Right atrium auricular region (tissue), 2 donors: ENCODE data around the gene SPON1. TPM values are rescaled to one million over a fixed set of nuclear protein-coding genes. Genes with fewer than 3 reads are reported as not detected.

Experiments
- DNase-seq: peaks from one replicate; pipeline ENCODE4 v3.0.0-alpha.2; 2019; ENCODE audit warnings: low spot score
- H3K27ac ChIP-seq, 2 donors: fragments of 200-600 bp; sonication (generic); 1 replicate in 1 of 2; 2 replicates in 1 of 2; pipeline ENCODE4 v1.5.1; 2016 to 2019
- H3K27me3 ChIP-seq, 2 donors: fragments of 200-600 bp; sonication (generic); one replicate each; pipeline versions ENCODE4 v1.5.1 to v1.6.0; 2017 to 2019
- H3K36me3 ChIP-seq: fragments of 200-600 bp; sonication (generic); one replicate; pipeline ENCODE4 v1.5.1; 2016
- H3K4me1 ChIP-seq, 2 donors: fragments of 200-600 bp; sonication (generic); one replicate each; pipeline versions ENCODE4 v1.5.1 to v1.6.0; 2017 to 2019
- H3K4me3 ChIP-seq, 2 donors: fragments of 200-600 bp; sonication (generic); 1 replicate in 1 of 2; 2 replicates in 1 of 2; pipeline ENCODE4 v1.5.1; 2017 to 2019; ENCODE audit warnings: mild to moderate bottlenecking in 1 of 2, moderate library complexity in 1 of 2
- H3K9me3 ChIP-seq, 2 donors: fragments of 200-600 bp; sonication (generic); one replicate each; pipeline ENCODE4 v1.5.1; 2019
- CTCF ChIP-seq, 2 donors: fragments of 200-600 bp; sonication (generic); IDR thresholded peaks; one replicate each; pipeline ENCODE4 v1.5.1; 2019; ENCODE audit warnings: antibody characterized with exemption in 2 of 2
- total RNA-seq, 2 donors: library from RNA; depleted of rRNA; stranded (reverse); fragments of >200 nt; gene quantifications; one replicate each; pipeline ENCODE4 v1.1.0, GENCODE V29; 2016

Gene SPON1
- total RNA-seq, 2 donors from 2014 or later = 22.8 to 27.0 TPM

GRCh38 chr11:14118072-14118471, 155.5 kb downstream of the SPON1 start:
- Histone ChIP-seq H3K4me3 (no peak overlapping the region), H3K4me1 (no peaks in the 10 kb centered on the region), H3K9me3 (peaks cover 0 to 4% of the 10 kb centered on the region in 2 donors), H3K27ac (no peak overlapping the region), H3K27me3 (no peaks in the 10 kb centered on the region), H3K36me3 (no peaks in the 10 kb centered on the region)
- DNase-seq = no peak
- no peak for TF ChIP-seq CTCF (IDR thresholded peaks at IDR 0.05)

GRCh38 chr11:14119357-14119756, 156.8 kb downstream of the SPON1 start:
- TF ChIP-seq CTCF (IDR thresholded peaks at IDR 0.05) = no peak
- H3K27me3 ChIP-seq = no peaks in the 10 kb centered on the region
- H3K27ac ChIP-seq = no peak overlapping the region
- DNase-seq = no peak
- H3K4me3 ChIP-seq = no peak overlapping the region
- H3K4me1 ChIP-seq = no peaks in the 10 kb centered on the region
- H3K9me3 ChIP-seq = peaks cover 0 to 4% of the 10 kb centered on the region in 2 donors
- no peaks in the 10 kb centered on the region for H3K36me3 ChIP-seq

- TF ChIP-seq CTCF (IDR thresholded peaks at IDR 0.05) = no peak
- no peaks in the 10 kb centered on the region for H3K27me3 ChIP-seq
- no peak overlapping the region for H3K4me3 ChIP-seq
- H3K9me3 ChIP-seq = peaks cover 0 to 4% of the 10 kb centered on the region in 2 donors
- DNase-seq = no peak
- no peaks in the 10 kb centered on the region for H3K36me3 ChIP-seq
- H3K4me1 ChIP-seq = no peaks in the 10 kb centered on the region
- no peak overlapping the region for H3K27ac ChIP-seq
Measured at GRCh38 chr11:14124350-14124749, 161.8 kb downstream of the SPON1 start.

GRCh38 chr11:14124886-14125285, 162.4 kb downstream of the SPON1 start:
- no peaks in the 10 kb centered on the region for H3K4me1 ChIP-seq
- H3K27me3 ChIP-seq = no peaks in the 10 kb centered on the region
- DNase-seq = no peak
- no peak overlapping the region for H3K4me3 ChIP-seq
- H3K9me3 ChIP-seq = peaks cover 0 to 4% of the 10 kb centered on the region in 2 donors
- no peaks in the 10 kb centered on the region for H3K36me3 ChIP-seq
- no peak for TF ChIP-seq CTCF (IDR thresholded peaks at IDR 0.05)
- H3K27ac ChIP-seq = no peak overlapping the region

GRCh38 chr11:14125529-14125928, 163.0 kb downstream of the SPON1 start:
- Histone ChIP-seq H3K4me1 (no peaks in the 10 kb centered on the region), H3K4me3 (no peak overlapping the region), H3K27ac (no peak overlapping the region), H3K36me3 (no peaks in the 10 kb centered on the region), H3K27me3 (no peaks in the 10 kb centered on the region), H3K9me3 (peaks cover 0 to 4% of the 10 kb centered on the region in 2 donors)
- no peak for DNase-seq
- TF ChIP-seq CTCF (IDR thresholded peaks at IDR 0.05) = no peak

GRCh38 chr11:14127679-14128078, 165.2 kb downstream of the SPON1 start:
- Histone ChIP-seq H3K4me1 (no peaks in the 10 kb centered on the region), H3K36me3 (no peaks in the 10 kb centered on the region), H3K4me3 (no peak overlapping the region), H3K27ac (no peak overlapping the region), H3K9me3 (peaks cover 0 to 1% of the 10 kb centered on the region in 2 donors), H3K27me3 (no peaks in the 10 kb centered on the region)
- no peak for TF ChIP-seq CTCF (IDR thresholded peaks at IDR 0.05)
- DNase-seq = no peak
